WERI-Rb-1 (cell line): ENCODE data around the gene RCN1.
"Not testable (repeated sequence)": the region's sequence is repeated elsewhere in the genome, so short reads cannot be mapped to it uniquely, and the experiment has no call there.

ENCODE experiments used
- DNase-seq: peaks from one replicate; pipeline ENCODE4 v3.0.0-alpha.2; 2020
- H3K27ac ChIP-seq: fragments of 250-450 bp; sonication (Bioruptor Pico); 2 replicates; pipeline ENCODE4 v1.5.1; 2020; ENCODE audit warnings: mild to moderate bottlenecking, moderate library complexity
- H3K27me3 ChIP-seq: fragments of 250-450 bp; sonication (Bioruptor Pico); 2 replicates; pipeline ENCODE4 v1.5.1; 2021; ENCODE audit warnings: mild to moderate bottlenecking, low read depth, moderate library complexity; ENCODE audit not compliant: insufficient read depth, severe bottlenecking
- H3K36me3 ChIP-seq: fragments of 250-450 bp; sonication (Bioruptor Pico); 2 replicates; pipeline ENCODE4 v1.5.1; 2020; ENCODE audit warnings: mild to moderate bottlenecking, moderate library complexity
- H3K4me3 ChIP-seq: 2 replicates; pipeline ENCODE4 v1.5.1; 2011; ENCODE audit warnings: low read depth, mild to moderate bottlenecking, control low read depth, low read length
- H3K9me3 ChIP-seq: fragments of 250-450 bp; sonication (Bioruptor Pico); 2 replicates; pipeline ENCODE4 v1.5.1; 2021; ENCODE audit warnings: mild to moderate bottlenecking, moderate library complexity; ENCODE audit not compliant: severe bottlenecking
- CTCF ChIP-seq: IDR thresholded peaks from 2 replicates; pipeline ENCODE4 v1.5.1; 2011; ENCODE audit warnings: low read depth, mild to moderate bottlenecking, control low read depth, inconsistent platforms, low read length

The RCN1 gene

GRCh38 chr11:32062540-32062939 is 28.3 kb upstream of the RCN1 start:
- H3K27me3 ChIP-seq, result no peaks in the 10 kb centered on the region
- no peak for DNase-seq
- no peaks in the 10 kb centered on the region for H3K9me3 ChIP-seq
- H3K4me3 ChIP-seq, result no peak overlapping the region
- no peak for TF ChIP-seq CTCF
- no peaks in the 10 kb centered on the region for H3K36me3 ChIP-seq
- H3K27ac ChIP-seq, result no peak overlapping the region

GRCh38 chr11:32063031-32063430 is 27.8 kb upstream of the RCN1 start:
- DNase-seq, H3K9me3 ChIP-seq, H3K4me3 ChIP-seq, H3K27me3 ChIP-seq, H3K27ac ChIP-seq, H3K36me3 ChIP-seq: not testable (repeated sequence)

GRCh38 chr11:32065865-32066629 is 24.8 kb upstream of the RCN1 start:
- no peaks in the 10 kb centered on the region for H3K27me3 ChIP-seq
- no peaks in the 10 kb centered on the region for H3K36me3 ChIP-seq
- H3K9me3 ChIP-seq, result no peaks in the 10 kb centered on the region
- DNase-seq, result no peak
- H3K27ac ChIP-seq, result no peak overlapping the region
- TF ChIP-seq CTCF, result no peak
- no peak overlapping the region for H3K4me3 ChIP-seq

GRCh38 chr11:32068134-32068870 is 22.6 kb upstream of the RCN1 start:
- no peak overlapping the region for H3K27ac ChIP-seq
- H3K4me3 ChIP-seq, result no peak overlapping the region
- no peaks in the 10 kb centered on the region for H3K9me3 ChIP-seq
- H3K36me3 ChIP-seq, result no peaks in the 10 kb centered on the region
- no peak for TF ChIP-seq CTCF
- no peaks in the 10 kb centered on the region for H3K27me3 ChIP-seq
- DNase-seq, result no peak

- DNase-seq, result no peak
- Histone ChIP-seq H3K4me3 (no peak overlapping the region), H3K36me3 (no peaks in the 10 kb centered on the region), H3K27me3 (no peaks in the 10 kb centered on the region), H3K27ac (no peak overlapping the region), H3K9me3 (no peaks in the 10 kb centered on the region)
- TF ChIP-seq CTCF, result no peak
Observed at GRCh38 chr11:32069361-32070058, 21.4 kb upstream of the RCN1 start.

- DNase-seq, result no peak
- no peak for TF ChIP-seq CTCF
- Histone ChIP-seq H3K9me3 (no peaks in the 10 kb centered on the region), H3K4me3 (no peak overlapping the region), H3K27ac (no peak overlapping the region), H3K27me3 (no peaks in the 10 kb centered on the region), H3K36me3 (no peaks in the 10 kb centered on the region)
Observed at GRCh38 chr11:32070692-32071091, 20.2 kb upstream of the RCN1 start.
